DMS153 (cell line): ENCODE measurements around the gene PAPSS1.
"Not testable (repeated sequence)": the region's sequence is repeated elsewhere in the genome, so short reads cannot be mapped to it uniquely, and the experiment has no call there.

ENCODE experiments used
- DNase-seq: peaks from one replicate; lab custom pipeline; 2025; lab: John Stamatoyannopoulos, UW

PAPSS1 gene

GRCh38 chr4:107719922-107720722, at the start of gene PAPSS1:
PAPSS1 (minus strand) TSS chr4:107720234; CDS start chr4:107720179, 55 bp downstream.
- peak; percentile 97 for DNase-seq

GRCh38 chr4:107760281-107760947, 40.4 kb upstream of the PAPSS1 start:
- no peak for DNase-seq

DNA sequence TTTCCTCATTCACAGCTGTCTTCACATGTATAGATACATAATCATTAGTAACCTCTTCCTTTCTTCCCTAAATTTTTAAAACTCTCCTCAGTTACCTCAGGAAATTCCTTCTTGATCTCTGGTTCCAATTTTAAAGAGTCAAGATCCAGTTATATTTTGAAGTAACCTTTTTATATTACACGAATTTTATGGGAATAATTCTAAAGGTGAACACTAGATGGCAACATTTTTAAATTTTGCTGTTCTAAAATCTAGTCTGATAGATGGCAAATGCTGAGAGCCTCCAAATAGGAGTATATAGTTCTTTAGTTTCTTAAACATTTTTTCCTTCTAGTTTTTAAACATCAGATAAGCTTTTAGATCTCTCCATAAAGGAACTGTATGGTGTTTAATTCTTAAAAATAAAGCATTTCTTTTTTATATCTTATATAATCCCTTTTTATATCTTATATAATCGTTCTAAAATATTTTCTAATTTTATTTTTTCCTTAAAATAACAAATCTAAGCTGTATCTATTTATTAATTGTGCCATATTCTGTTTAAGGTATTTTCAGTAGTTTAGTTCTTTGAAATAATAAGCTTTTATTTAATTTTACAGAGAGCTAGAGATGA, 37.9 kb upstream of the PAPSS1 start:
- no peak for DNase-seq

DNA sequence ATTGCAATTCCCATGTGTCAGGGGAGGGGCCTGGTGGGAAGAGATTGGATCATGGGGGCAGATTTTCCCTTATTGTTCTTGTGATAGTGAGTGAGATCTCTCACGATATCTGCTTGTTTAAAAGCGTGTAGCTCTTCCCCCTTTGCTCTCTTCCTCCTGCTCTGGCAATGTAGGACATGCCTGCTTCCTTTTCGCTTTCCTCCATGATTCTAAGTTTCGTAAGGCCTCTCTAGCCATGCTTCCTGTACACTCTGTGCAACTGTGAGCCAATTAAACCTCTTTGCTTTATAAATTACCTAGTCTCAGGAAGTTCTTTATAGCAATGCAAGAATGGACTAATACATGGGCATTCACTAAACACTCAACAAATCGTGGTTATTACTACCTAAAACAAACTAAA, 37.2 kb upstream of the PAPSS1 start:
- no peak for DNase-seq

- DNase-seq, result no peak
Observed at GRCh38 chr4:107755841-107756356, 35.9 kb upstream of the PAPSS1 start.

DNA sequence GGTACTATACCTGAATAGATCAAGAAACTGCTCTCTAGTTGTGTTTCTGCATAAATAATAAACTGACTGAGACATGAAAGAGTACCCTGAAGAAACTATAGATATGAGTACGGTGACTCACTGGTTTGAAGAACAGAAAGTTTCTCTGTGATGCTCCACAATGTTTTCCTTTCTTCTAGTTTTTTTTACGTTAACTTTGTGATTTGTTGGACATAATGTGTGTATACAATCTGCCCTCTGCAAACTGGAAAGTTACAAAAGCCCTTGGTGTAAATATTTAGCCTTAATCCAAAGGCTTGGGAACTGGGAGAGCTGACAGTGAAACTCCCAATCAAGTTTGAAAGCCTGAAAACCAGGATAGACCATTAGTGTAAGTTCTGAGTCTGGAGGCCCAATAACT, 31.6 kb upstream of the PAPSS1 start:
- DNase-seq, result no peak

DNA sequence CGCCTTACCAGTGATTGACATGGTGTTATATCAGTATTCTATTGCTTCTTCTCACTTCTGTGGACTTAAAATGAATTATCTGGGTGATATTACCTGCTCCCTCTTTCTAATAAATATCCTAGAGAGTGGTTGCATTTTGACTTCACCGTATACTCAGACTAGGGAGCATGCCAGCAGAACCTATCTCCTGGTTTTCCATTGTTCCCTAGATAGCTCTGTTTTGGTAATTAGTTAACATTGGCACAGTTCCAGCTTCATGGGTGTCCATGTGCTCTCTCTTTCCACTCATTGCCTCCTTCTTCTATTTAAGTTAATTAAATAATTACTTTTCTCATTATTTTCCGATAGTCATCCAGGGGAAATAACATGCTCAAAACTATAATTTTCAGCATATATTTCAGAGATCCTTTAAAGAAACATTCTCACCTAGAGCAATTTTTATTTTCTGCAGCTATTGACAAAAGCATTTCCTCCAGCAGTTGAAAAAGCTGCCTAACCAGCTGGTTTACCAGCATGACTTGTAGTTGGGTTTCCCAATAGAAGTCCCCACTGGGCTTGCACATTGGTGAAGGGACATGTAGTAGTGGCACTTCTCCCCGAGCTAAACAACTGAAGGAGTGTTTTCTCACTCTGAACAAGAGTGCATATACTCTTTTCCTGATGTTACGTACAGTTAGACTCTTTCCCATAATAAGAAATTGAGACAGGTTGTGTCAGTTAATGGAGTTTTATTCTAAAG, 27.9 kb upstream of the PAPSS1 start:
- peak; percentile 87 for DNase-seq

DNA sequence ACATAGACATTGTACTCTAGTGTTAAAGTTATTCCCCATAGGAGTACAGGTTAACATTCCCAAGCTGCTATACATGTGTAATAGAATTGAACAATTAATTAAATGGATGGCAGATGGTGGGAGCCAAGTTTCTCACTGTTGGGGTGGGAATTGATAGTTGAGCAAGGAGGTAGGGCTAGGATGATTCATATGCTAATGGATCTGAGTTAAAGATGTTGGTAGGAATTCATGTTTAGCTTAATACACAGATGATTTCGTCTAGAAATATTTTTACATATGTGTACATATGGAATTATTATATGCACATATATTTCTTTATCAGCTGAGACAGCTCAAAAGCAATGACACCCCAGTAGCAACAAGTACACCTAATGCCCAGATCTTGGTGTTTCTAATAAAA, 26.1 kb upstream of the PAPSS1 start:
- DNase-seq, result no peak

DNA sequence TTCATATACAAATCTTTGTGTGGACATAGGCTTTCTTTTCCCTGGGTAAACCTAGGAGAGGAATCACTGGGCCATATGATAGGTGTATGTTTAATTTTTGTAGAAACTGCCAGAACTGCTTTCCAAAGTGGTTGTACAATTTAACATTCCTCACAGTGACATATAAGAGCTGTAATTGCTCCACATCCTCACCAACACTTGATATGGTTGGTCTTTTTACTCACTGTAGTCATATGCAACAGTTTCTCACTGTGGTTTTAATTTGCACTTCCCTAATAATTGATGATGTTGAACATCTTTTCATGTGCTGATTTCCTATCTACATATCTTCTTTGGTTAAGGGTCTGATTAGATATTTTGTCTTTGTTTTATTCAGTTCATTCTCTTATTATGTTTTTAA, 24.5 kb upstream of the PAPSS1 start:
- no peak for DNase-seq

- DNase-seq, result no peak
Observed at GRCh38 chr4:107743532-107743931, 23.5 kb upstream of the PAPSS1 start.

GRCh38 chr4:107742791-107743190, 22.8 kb upstream of the PAPSS1 start:
- no peak for DNase-seq

DNA sequence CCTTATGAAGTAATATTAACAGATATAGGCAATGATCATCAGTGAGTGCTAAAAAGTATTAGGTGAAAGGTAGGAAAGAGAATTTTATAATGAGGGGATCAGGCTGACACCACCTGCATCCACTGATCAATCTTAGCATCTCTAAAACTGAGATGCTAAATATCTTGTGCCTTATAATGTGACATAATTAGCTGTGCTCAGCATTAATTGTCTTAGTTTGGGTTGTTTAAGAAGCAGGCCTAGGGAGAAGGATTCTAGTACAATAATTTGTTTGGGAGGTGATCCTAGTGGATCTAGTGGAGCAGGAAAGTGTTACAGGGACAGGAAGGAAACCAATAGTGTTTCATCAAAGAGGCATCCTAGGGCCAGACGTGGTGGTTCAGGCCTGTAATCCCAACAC, 22.2 kb upstream of the PAPSS1 start:
- no peak for DNase-seq

GRCh38 chr4:107740950-107741701, 21.1 kb upstream of the PAPSS1 start:
- no peak for DNase-seq

DNA sequence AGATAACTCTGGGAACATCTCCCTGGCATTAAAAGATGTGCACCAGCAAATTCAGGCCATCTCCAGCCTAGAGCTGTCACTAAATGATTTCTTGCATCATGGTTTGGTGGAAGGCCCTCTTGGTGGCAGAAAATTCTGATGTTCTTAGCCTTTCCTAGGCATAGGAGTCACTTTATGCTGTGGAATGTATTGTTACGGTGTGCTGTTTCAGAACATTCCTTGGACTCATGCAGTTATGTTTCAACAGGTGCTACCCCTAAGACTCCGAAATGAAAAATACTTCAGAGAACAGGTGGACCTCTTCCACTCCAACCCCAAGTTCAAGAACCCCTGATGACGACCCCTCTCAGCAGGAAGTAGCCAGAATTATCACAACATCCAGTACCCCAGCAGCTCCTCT, 20.3 kb upstream of the PAPSS1 start:
- DNase-seq, result no peak

DNA sequence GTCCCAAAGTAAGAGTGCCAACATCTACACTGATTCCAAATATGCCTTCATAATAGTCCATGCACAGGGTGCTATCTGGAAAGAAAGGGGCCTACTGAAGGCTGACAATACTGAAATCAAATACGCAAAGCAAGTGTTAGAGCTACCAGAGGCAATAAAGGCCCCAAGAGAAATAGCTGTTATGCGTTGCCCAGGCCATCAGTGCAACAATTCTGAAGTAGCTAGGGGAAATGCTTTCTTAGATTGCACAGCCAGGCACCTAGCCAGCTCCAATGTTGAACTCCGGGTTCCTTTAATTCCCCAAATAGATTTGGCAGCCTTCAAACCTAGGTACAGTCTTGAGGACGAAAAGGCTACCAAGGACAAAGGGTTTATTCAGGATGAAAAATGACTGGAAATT, 17.4 kb upstream of the PAPSS1 start:
- DNase-seq, result no peak

DNA sequence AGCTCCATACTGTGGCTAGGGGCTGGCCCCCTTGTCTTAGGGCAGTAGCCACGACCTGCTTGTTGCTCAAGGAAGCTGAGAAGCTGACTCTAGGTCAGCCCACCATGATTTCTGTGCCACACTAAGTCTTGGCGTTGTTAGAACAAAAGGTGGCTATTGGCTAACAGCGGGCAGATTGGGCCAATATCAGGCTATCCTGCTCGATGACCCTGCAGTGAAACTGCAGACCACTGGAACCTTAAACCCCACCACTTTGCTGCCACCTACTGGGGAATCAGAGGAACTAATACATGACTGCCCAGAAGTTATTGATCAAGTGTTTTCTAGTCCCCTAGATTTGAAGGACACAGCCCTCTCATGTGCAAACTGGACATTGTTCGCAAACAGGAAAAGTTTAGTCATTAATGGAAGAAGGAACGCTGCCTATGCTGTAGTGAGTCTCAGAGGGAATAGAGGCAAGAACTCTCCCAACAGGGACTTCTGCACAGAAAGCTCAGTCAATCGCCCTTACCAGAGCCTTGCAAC, 17.0 kb upstream of the PAPSS1 start:
- DNase-seq, result no peak

GRCh38 chr4:107736037-107736436, 16.0 kb upstream of the PAPSS1 start:
- no peak for DNase-seq

DNA sequence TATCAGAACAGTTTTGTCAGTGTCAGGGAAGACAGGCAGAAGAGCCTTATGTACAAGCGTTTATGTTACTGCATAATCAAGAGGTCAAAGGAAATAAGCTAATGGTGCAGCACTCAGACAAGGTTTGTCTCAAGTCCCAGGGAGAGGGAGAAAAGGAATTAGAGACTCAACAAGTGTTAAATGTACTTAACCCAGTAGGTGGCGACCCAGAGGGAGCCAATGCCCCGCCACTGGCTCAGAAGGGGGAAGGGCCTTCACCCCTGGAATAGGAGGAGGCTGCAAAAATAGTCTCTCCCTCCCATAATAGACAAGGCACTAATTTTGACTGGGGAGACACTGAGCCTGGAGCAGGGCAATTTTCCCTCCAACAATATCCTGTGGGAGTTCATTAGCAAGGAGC, 14.1 kb upstream of the PAPSS1 start:
- DNase-seq, result no peak

DNA sequence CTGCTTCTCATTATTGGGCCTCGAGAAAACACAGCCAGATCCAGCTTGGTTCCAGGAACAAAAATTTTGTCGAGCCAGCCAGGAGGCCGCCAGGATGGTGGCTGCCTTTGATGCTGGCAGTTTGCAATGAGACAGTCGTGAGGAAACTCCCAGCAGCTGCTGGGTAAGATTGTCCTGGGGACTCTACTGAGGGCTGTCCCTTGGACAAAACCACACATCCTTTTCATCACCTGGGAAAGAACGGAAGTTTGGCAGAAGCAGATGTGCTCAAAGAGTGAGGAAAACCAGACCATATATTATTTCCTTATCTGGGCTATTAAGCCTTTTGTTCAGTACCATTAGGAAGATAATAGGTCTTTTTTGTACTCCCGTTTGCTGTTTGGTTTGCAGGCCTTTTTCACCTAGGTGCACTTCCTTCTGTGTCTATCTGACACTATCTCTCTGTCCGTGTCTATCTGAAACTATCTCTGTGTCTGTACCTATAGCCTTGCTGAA, 13.4 kb upstream of the PAPSS1 start:
- peak; percentile 57 for DNase-seq

DNA sequence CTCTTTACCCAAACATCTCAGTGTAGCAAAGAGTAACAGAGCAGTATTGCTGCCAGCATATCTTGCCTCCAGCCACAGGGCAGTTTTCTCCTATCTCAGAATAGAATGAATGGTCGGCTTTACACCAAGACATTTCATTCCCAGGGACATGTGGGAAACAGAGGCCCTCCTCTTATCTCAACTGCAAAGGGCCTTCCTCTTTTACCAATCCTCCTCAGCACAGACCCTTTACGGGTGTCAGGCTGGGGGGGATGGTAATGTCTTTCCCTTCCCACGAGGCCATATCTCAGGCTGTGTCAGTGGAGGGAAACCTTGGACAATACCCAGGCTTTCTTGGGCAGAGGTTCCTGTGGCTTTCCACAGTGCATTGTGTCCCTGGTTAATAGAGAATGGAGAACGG, 9.0 kb upstream of the PAPSS1 start:
- DNase-seq, result not testable (repeated sequence)
